Epithelial cell of proximal tubule (primary cell): Measurements from ENCODE around the gene BTBD9. TPM values are rescaled to one million over a fixed set of nuclear protein-coding genes. Genes with fewer than 3 reads are reported as not detected.

ENCODE experiments used
- DNase-seq: peaks from one replicate; pipeline ENCODE4 v3.0.0-alpha.2; 2011; ENCODE audit warnings: low read depth
- H3K4me3 ChIP-seq: 2 replicates; pipeline ENCODE4 v1.5.1; 2011; ENCODE audit warnings: low read depth, mild to moderate bottlenecking, low read length
- total RNA-seq: library from RNA; depleted of rRNA; stranded (reverse); fragments of >200 nt; gene quantifications from 2 replicates; pipeline ENCODE4 v1.2.3, GENCODE V29; 2015
- TF ChIP-seq, protein P1 (sequence below): conservative IDR thresholded peaks from 2 replicates; pipeline ENCODE4 v1.5.1; 2012; ENCODE audit warnings: low read depth, mild to moderate bottlenecking, low read length

Gene BTBD9
- total RNA-seq, 1 donor from 2014 or later = 2.9 TPM

DNA sequence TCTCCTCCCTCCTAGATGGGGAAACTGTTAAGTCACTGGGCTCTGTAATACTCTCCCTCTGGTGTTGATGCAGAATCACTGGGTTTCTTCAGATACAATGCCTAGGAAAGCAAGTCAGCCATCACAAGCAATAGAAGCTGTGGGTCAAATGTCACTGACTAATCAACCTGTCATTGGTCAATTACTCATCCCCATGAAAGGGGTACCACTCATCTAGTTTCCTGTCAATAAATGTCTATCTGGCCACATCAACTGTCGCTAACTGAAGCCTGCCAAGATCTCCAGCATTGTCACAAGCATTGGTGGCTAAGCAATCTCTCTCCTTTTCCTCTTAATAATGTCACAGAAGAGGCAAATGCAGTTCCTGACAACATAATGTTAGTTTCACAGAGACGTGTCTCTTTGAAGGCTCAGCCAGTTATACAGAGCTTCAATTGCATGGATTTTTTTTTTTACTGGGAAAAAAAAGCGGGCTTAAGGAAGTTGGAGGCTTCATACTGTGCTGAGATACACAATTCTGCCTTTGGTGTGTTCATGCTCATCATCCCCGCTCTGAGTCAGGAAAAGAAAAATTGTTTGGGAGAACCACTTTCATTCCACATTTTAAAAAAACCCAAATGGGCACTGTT lies 355.9 kb downstream of the BTBD9 start:
- TF ChIP-seq, protein P1, sequence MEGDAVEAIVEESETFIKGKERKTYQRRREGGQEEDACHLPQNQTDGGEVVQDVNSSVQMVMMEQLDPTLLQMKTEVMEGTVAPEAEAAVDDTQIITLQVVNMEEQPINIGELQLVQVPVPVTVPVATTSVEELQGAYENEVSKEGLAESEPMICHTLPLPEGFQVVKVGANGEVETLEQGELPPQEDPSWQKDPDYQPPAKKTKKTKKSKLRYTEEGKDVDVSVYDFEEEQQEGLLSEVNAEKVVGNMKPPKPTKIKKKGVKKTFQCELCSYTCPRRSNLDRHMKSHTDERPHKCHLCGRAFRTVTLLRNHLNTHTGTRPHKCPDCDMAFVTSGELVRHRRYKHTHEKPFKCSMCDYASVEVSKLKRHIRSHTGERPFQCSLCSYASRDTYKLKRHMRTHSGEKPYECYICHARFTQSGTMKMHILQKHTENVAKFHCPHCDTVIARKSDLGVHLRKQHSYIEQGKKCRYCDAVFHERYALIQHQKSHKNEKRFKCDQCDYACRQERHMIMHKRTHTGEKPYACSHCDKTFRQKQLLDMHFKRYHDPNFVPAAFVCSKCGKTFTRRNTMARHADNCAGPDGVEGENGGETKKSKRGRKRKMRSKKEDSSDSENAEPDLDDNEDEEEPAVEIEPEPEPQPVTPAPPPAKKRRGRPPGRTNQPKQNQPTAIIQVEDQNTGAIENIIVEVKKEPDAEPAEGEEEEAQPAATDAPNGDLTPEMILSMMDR = peak; percentile 14
- DNase-seq = peak; percentile 67
- no peak overlapping the region for H3K4me3 ChIP-seq

DNA sequence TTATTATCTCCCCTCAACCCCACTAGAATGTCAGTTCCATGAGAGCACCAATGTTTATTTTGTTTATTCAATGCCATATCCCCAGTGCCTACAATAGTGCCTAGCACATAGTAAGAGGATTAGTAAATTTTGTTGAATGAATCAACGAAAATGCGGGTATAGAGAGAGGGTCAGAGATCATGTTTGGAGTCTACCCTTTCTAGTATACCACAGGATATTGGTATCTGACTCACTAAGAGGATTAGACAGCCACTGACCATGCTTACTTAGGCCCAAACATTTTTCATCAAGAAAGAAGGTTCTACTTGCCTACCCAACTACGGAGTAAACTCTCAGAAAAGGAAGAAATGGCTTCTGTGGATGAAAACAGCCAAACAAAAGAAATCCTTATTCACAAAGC lies 356.8 kb downstream of the BTBD9 start:
- DNase-seq = no peak
- TF ChIP-seq, protein P1 = no peak
- H3K4me3 ChIP-seq = no peak overlapping the region

DNA sequence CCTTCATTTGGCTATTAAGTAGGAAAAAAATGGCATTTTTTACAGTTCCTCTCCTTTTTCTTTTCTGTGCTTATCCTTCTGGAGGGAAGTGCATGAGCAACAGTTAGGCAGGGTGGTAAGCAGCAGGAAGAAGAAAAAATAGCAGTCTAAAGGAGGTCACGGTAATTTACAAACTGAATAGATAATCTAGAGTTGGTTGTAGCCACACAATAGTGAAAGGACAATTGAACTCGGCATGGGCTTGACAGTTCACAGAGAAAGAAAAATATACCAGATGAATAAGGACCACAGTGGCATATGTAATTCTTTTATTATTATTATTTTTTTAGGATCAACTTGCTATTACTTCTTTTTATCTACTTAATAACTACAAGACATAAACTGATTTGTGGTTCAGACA lies 358.6 kb downstream of the BTBD9 start:
- DNase-seq = no peak
- TF ChIP-seq, protein P1 = no peak
- no peak overlapping the region for H3K4me3 ChIP-seq

DNA sequence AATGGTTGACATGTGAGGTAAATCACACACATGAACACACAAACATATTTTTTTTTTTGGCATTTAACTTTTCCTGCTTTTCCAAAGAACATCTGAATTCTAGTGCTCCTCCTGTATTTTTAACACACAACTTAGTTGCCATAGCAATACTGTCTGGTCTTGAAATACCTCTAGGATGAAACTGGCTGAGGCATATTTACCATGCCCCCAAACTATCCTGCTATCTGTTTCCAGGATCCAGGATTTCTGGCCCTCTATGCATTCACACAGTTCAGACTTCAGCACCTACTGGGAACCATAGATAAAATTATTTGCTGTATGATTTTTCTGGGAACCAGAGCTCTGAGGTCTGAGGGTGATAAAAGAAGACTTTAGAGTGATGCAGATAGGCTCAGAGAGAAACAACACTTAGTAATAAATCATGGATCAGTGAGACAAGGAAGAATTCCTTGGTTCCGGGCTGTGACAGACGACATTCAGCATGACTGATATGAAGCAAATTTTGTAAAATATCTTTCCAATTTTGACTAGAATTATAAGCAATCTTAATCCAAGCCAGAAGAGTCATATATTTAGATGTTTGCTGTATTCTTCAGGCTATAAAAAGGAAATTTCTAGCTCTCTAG lies 359.7 kb downstream of the BTBD9 start:
- TF ChIP-seq, protein P1 = no peak
- H3K4me3 ChIP-seq = no peak overlapping the region
- DNase-seq = no peak

DNA sequence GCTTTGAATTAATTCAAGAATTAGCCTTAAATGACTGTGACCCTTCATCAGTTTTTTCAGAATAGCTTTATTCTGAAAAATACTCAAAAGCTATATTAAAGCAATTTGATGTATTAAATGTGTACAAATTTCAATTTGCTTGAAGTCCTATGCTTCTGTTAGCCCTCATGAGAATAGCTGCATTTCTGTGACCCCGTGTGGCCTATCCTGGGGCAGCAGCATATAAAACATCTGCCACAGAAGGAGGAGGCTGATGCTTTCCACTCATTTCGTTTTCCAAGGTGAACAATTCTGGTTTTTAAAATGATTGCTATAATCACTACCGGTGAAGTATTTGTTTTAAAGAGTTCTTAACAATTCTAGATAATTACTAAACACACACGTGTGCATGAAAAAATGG lies 360.3 kb downstream of the BTBD9 start:
- no peak for DNase-seq
- TF ChIP-seq, protein P1 = no peak

DNA sequence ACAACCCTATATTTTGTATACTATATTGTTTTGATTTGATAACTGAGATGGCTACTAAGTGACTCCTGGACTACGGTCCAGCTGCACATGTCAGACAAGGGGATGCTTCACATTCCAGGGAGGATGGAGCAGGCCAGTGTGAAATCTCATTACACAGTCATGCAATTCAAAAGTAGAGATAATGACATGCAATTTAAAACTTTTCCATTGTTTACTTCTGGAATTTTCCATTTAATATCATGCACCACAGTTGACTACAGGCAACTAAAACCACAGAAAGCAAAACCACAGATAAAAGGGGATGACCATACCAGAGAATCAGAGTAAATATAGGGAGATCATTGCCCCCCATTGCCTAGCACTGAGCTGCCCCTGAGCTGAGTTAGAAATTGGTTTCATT lies 366.4 kb downstream of the BTBD9 start:
- no peak for DNase-seq
- H3K4me3 ChIP-seq = no peak overlapping the region
- TF ChIP-seq, protein P1 = no peak

More for the DNA sequence above, 360.3 kb downstream of the BTBD9 start:
- no peak overlapping the region for H3K4me3 ChIP-seq

DNA sequence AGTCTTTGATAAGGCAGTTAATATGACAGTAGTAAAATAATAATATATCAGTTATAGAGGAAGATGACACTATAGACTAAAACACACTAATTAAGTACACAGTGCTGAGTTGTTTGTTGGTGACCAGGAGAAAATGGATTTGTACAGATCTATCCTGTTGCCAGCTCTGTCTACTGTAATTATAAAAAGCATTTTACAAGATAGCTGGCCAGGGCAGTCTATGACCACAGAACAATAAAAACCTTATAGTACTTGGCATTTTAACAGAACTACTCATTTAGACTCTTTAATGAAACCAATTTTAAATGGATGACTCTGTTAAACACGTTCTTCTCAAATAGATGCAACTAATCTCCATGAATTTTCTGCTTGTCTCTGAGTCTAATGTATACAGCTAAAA lies 367.5 kb downstream of the BTBD9 start:
- no peak for DNase-seq
- TF ChIP-seq, protein P1 = no peak
- H3K4me3 ChIP-seq = no peak overlapping the region
